ENCODE data around the gene SHC2.
"Not testable (repeated sequence)": the region's sequence is repeated elsewhere in the genome, so short reads cannot be mapped to it uniquely, and the experiment has no call there.

The SHC2 gene

DNA sequence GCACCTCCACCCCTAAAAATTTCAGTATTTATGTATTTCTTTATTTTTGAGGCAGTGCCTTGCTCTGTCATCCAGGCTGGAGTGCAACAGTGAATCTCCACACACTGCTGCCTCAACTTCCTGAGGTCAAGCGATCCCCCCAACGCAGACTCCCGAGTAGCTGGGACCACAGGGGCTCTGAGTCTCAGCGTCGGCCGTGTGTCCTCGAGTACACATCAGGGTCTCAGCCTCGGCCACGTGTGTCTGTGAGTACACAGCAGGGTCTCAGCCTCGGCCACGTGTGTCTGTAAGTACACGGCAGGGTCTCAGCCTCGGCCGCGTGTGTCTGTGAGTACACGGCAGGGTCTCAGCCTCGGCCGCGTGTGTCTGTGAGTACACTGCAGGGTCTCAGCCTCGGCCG is 73.1 kb downstream of the SHC2 start:
- DNase-seq: no peak

DNA sequence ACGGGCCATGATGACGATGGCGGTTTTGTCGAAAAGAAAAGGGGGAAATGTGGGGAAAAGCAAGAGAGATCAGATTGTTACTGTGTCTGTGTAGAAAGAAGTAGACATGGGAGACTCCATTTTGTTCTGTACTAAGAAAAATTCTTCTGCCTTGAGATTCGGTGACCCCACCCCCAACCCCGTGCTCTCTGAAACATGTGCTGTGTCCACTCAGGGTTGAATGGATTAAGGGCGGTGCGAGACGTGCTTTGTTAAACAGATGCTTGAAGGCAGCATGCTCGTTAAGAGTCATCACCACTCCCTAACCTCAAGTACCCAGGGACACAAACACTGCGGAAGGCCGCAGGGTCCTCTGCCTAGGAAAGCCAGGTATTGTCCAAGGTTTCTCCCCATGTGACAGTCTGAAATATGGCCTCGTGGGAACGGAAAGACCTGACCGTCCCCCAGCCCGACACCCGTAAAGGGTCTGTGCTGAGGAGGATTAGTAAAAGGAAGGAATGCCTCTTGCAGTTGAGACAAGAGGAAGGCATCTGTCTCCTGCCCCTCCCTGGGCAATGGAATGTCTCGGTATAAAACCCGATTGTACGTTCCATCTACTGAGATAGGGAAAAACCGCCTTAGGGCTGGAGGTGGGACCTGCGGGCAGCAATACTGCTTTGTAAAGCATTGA is 74.1 kb downstream of the SHC2 start:
- DNase-seq: not testable (repeated sequence)

DNA sequence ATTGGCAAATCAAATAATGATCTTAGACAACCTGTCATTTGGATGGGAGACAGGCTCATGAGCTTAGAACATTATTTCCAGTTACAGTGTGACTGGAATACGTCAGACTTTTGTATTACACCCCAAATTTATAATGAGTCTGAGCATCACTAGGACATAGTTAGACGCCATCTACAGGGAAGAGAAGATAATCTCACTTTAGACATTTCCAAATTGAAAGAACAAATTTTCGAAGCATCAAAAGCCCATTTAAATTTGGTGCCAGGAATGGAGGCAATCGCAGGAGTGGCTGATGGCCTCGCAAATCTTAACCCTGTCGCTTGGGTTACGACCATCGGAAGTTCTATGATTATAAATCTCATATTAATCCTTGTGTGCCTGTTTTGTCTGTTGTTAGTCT is 74.6 kb downstream of the SHC2 start:
- not testable (repeated sequence) for DNase-seq

DNA sequence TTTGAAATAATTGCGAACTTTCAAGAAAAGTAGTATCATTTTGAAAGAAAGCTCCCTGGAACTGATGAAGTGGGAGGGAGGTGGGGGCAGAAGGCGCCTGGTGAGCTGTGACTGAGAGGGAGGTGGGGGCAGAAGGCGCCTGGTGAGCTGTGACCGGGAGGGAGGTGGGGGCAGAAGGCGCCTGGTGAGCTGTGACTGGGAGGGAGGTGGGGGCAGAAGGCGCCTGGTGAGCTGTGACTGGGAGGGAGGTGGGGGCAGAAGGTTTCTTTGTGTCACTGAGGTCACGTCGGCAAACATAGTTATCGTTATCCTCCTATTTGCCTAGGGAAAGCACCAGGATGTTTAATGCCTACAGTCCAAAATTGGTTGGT is 76.0 kb downstream of the SHC2 start:
- DNase-seq: no peak

DNA sequence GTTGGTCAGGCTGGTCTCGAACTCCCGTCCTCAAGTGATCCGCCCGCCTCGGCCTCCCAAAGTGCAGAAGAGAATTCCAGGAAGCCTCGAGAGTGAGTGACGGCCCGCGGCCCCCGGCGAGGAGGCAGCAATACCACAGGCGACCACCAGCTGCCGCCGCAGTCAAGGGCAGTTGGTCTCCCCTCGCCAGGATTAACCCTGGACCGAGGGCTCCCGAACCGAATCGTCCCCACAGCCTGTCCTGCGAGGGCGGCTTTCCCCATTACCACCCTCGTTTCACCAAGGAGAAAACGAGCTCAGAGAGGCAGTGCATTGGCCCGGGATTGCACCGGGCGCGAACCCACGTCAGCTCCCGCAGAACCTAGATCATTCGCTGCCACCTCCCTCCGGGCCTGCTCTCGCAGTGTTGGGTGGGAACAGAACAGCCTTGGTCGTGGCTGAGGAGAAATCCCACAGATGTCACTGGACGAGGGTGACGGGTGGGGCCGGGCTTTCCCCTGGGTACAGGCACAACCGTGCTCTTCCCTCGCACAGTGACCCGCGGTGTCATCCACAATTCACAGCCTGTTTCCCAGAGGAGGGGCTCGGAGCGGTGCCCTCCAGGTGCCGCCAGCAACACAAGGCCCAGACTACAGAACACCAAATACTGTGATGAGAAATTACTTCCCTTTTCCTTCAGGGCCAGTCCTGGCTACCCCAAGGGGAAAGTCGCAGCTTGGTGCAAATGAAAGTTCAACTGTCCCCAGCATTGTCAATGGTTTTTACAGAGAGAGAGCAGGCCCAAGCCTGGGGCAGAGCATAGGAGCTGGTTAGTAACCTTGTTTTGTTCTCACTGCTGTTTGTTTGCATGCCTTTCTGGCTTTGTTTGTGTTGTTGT is 76.7 kb downstream of the SHC2 start:
- no peak for DNase-seq

DNA sequence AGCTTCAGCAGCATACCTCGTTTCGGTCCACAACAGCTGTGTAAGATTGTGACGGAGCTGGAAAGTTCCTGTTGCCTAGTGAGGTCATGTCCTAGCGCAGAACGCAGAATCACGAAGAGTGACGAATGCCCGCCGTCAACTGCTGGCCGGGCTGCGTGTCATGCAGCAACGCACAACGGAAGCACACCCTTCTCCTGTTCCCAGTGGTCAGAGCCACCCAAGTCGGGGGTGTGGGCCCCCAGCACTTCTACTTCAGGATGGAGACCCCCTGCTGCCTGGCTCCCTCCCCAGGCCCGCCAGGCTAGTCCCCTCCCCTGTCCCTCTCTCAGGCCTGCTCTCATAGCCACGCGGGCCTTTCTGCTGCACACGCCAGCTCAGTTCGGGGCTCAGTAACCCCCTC is 77.8 kb downstream of the SHC2 start:
- no peak for DNase-seq

DNA sequence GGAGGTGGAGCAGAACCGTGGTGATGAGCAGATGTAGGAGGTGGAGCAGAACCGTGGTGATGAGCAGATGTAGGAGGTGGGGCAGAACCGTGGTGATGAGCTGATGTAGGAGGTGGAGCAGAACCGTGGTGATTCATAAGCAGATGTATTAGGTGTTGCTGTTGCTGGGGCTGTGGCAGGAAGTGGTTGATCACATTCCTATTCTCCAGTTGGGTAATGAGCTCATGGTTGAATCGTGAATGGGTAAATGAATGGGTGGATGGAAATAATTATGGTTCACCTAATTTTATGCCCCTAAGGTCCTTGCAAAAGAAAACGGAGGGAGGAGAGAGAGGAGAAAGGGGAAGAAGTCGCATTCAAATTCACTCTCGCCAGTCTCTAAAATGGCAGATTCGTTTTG is 78.3 kb downstream of the SHC2 start:
- not testable (repeated sequence) for DNase-seq

DNA sequence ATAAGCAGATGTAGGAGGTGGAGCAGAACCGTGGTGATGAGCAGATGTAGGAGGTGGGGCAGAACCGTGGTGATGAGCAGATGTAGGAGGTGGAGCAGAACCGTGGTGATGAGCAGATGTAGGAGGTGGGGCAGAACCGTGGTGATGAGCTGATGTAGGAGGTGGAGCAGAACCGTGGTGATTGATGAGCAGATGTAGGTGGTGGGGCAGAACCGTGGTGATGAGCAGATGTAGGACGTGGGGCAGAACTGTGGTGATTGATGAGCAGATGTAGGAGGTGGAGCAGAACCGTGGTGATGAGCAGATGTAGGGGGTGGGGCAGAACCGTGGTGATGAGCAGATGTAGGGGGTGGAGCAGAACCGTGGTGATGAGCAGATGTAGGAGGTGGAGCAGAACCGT is 78.9 kb downstream of the SHC2 start:
- DNase-seq: not testable (repeated sequence)

DNA sequence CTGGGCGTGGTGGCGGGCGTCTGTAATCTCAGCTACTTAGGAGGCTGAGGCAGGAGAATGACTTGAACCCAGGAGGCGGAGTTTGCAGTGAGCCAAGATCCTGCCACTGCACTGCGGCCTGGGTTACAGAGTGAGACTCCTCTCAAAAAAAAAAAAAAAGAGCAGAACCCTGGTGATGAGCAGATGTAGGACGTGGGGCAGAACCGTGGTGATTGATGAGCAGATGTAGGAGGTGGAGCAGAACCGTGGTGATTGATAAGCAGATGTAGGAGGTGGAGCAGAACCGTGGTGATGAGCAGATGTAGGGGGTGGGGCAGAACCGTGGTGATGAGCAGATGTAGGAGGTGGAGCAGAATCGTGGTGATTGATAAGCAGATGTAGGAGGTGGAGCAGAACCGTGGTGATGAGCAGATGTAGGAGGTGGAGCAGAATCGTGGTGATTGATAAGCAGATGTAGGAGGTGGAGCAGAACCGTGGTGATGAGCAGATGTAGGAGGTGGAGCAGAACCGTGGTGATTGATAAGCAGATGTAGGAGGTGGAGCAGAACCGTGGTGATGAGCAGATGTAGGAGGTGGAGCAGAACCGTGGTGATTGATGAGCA is 80.1 kb downstream of the SHC2 start:
- not testable (repeated sequence) for DNase-seq

DNA sequence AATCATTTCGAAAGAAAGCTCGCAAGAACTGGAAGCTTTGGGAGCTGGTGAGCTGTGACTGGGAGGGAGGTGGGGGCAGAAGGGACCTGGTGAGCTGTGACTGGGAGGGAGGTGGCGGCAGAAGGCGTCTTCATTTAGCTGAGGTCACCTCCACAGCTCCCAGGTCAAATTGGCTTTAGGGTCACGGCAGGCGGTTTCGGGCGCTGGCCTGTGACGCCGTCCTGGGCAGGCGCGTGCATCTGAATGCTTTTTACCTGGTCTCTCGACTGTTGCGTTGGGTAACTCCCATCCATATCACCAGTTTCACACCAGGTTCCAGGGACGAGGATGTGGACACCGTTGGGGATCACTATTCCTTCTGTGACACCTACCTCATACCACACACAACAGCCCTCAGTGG is 81.0 kb downstream of the SHC2 start:
- no peak for DNase-seq

DNA sequence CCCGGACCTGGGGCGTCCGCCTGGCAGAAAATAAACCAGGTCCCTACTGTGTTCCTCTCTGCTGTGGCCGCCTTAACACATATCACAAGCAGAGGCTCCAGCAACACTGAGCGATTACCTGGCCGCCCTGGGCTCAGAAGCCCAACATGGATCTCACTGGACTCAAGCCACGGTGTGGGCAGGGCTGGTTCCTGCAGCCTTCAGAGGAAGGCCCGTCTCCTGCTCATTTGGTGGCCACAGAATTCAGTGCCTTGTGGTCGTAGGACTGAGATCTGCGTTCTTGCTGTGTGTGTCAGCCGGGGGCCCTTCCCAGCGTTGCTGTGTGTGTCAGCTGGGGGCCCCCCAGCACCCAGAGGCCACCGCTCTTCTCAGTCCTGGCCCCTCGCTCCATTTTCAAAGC is 82.1 kb downstream of the SHC2 start:
- no peak for DNase-seq

DNA sequence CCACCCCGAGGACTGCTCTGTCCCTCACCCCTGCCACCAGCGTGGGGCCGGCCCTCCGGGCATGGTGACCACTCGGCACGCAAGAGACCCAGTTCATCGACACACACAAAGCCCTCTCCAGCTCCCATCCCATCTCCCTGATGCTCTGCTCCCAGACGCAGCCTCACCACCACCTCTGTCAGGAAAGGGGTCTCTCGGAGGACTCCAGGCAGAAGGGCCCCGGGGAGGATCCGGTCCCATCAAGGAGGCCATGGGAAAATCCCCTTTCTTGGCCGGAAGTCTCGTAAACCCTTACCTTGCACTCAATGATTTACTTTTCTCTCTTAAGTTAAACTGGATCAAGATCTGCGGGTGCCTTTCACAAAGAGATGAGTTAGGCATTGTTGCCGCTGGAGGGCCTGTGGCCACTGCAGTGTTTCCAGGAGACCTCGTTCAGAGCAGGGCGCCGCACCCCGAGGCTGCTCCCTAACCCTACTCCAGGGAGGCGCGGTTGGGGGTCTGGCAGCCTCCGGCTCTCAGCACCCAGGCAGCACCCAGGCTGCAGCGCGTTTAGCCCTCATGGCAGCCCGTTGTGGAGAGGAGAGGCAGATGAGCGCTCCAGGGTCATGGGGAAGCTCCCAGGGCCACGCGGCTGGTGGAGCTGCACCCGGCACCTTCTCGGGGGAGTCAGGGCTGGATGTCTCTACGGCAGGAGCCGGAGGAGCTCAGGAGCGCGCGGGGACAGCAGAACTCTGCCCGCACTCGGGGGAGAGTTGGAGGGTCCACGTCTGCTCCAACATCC is 82.8 kb downstream of the SHC2 start:
- no peak for DNase-seq

DNA sequence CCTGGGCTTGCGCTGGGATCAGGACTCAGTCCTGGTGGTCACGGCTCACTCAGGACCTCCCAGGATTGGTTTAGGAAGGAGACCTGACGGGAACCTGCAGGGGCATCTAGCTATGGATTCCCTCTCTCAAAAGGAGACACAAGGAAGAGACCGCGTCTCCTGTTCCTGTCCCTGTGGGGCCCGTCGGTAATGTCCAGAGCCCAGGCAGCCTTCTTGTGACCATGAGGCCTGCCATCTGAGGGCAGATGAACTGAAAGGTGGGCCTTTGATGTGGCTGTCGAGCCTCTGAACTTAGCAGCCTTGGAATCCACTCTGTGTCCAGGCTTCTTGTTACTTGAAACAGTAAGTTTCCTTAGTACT is 84.7 kb downstream of the SHC2 start:
- DNase-seq: no peak

DNA sequence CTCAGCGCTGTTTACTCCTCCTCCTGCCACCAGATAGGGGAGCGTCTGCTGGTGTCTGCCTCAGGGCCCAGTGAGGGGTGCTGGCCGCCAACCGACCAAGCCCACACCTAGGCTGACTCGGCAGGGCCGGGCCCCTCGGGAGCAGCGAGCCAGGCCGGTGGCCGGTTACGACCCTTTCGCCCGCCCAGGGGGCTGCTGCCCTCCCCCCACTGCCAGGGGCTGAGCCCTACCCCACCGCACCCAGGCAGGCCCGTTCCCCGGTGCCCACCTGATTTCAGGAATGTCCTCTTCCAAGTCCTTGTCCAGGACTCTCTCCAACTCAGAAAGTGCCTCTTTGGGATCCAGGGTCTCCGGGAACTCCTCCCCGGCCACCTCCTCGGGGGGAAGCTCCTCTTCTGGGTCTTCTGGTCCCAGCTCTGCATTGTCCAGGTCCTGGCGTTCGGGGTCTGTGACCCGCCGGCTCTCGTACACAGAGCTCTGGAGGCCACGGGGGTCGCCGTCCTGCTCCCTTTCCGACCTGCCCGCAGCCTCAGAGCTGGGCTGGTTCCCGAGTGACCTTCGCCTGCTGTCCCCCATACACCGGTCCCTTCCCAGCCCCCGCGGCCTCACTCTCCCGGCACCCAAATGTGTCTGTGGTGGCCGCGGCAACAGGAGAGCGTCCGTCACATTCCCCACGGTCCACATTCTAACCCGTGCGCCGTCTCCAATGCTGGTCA is 85.3 kb downstream of the SHC2 start:
- no peak for DNase-seq

DNA sequence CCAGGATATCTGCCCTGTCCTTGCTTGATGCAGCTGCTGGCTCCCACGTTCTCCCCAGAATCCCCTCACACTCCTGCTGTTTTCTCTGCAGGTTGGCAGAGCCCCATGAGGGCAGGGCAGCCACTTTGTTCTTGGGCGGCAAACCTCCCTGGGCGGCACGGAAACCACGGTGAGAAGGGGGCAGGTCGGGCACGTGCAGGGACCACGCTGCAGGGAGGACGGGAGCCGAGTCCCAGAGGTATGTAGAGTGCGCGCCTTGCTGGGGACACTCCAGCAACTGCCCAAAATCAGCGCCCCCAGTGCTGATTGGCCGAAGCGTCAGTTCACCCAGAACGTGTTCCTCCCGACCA is 86.0 kb downstream of the SHC2 start:
- DNase-seq: no peak

DNA sequence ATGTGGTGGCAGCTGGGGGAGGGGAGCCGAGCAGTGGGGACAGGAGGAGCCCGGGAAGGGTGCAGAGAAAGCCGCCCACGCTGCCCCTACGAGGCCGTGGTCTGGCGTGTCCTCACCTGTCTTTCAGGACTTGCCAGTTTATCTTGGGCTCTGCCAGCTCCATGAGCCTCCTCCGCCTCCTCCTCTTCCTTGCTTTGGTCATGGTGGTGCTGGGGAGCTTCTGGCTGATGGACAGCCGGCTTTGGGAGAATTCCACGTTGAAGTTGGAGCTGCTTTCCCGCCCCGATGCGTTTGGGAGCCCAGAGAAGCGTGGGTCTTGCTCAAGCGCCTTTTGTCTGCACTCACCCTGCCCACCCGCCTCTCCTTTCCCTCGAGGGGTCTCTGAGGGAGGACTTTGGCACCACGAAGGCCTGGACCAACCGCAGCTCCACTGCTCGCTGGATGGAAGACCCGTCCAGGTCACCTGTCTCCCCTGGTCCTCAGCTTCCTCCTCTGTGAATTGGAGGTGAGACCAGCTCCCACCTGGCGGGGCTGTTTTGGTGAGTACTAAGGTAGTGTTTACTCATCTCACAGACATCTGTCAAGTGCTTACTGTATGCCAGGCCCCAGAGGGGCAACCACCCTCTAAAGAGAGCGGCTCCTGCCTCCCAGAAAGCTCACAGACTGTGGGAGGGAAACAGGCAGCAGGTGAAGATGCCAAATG is 86.5 kb downstream of the SHC2 start:
- DNase-seq: no peak

DNA sequence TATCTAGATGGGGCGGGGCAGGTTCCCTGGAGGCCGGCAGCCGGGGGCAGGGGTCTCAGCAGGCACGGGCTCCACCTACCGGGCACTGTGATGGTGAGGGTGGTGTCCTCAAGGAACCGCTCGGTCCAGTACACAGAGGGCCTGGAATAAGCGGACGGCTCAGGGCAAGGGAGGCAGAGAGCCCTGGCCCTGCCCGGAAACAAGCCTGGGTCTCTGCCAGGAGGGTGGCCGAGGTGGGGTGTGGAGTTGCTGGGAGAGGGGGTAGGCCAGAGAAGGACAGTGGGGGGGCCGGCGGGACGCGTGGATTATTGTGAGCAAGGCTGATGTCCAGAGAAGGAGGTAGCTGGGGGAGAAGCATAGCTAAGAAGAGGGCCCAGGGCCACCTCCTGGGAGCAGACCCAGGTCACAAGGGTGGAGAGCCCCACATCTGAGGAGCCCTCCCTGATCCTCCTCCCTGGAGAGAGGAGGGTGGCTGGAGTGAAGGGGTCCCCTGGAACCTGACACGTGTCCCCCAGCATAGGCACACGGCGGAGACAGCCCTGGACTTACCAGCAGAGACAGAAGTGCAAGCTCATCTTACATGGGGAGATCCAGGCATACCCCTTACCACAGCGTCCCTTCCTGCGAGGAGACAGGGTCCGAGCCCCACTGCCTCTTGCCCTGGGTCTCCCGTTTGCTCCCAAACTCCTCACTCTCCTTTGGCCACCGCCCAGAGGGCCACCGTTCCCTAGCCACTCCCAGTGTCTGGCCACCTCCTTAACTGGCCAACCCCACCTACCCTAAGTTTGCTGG is 87.2 kb downstream of the SHC2 start:
- DNase-seq: no peak

DNA sequence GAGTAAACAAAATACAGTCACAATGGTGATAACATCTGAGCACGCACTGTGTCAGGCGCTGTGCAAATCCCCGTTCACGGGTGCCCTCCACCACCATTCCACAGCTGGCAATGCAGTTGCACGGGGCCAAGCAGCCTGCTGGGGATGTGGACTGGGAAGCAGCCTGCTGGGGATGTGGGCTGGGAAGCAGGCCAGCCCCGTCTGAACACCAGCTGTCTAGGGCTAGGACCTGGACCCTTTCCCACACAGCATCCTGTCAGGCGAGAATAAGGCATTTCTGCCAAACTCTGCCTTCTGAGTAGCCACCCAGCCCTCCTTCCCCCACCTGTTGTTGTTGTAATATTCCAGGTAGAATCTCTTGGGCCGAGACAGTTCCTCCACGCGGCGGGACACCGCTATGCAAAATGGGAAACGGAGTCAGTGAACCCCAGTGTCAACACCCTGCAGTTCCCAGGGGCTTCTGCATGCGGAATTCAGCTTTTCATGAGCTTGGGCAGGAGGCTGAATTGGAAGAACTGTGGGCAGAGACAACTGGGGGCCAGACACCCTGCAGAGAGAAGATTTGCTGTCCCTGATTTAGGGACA is 88.4 kb downstream of the SHC2 start:
- no peak for DNase-seq

DNA sequence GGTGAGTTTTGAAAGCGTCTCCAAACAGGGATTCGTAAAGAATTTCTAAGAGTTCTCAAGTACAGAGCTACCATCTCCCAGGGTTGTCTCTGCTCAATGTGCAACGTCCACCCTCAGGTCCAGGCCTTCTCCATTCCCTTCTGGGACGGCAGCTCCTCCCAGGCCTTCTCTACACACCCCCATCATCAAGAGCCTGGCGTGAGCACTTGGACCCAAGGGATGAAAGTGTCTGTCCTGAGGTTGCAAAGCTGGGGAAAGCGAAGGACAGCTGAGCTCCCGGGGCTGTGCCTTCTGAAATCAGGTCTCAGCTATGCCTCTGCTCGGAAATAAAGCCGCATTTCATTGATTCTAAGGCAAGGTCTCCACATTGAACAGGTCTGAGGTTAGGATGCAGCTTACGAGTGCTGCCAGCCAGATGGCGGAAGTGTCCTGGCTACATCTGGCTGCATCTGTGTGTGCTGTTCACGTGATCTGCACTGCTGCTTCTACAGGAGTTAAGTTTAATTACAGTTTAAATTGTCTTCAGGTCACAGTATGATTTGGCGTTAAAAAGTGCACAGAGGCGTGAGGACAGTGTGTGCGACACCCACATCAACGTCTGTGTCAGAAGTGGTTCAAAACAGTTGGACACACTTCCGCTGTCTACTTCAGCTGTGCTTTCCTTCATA is 89.2 kb downstream of the SHC2 start:
- no peak for DNase-seq

DNA sequence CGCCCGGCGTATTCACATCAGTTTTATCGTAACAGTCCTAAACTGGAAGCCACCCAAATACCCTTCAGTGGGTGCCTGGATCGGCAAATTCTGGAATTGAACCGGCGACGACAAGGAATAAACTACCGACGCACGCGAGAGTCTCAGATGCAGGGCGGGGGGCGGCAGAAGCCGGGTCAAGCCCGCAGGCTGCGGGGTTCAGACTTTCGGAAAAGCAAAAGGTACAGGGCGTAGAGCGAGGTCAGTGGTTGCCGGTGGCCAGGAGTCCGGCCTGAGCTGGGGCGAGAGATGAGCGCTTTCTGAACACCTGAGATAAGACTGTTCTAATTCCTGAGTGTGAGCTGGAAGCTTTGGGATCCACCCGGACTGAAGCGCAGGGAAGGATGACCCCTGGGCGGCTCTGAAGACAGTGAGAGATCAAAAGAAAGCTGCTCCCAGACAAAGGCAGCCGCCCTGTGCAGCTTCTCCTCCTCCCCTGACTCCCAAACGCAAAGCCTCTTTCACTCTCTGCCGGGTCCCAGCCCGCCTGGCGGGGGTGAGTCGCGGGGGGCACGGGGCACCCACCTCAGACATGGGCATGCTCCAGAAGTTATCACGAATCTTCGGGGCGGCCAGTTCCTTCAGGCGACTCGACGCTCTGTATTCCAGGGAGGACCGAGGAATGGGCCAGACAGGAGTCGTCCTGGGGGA is 90.0 kb downstream of the SHC2 start:
- DNase-seq: no peak
